Natural killer cell (primary cell): ENCODE measurements around the gene ICAM5. TPM values are rescaled to one million over a fixed set of nuclear protein-coding genes. Genes with fewer than 3 reads are reported as not detected.

ENCODE experiments used
- ATAC-seq, 3 donors: fragments of 150-1000 bp in 2 of 3; fragments of 200-7000 bp in 1 of 3; cut with Tn5 transposase; 1 replicate in 1 of 3; 2 replicates in 2 of 3; pipeline ENCODE4 v1.10.0; 2021; ENCODE audit warnings: mild to moderate bottlenecking in 2 of 3, moderate library complexity in 2 of 3
- DNase-seq, 2 donors: peaks; one replicate each; pipeline versions ENCODE4 v3.0.0 to v3.0.0-alpha.2; 2013 to 2021; ENCODE audit warnings: mixed read lengths in 1 of 2
- H3K27ac ChIP-seq: one replicate; pipeline ENCODE4 v1.5.1; 2013; ENCODE audit warnings: mild to moderate bottlenecking, low read length
- H3K27me3 ChIP-seq: one replicate; pipeline ENCODE4 v1.6.1; 2013; ENCODE audit warnings: low read length; ENCODE audit not compliant: control insufficient read depth, insufficient read depth
- H3K36me3 ChIP-seq: one replicate; pipeline ENCODE4 v1.6.1; 2013; ENCODE audit warnings: low read length; ENCODE audit not compliant: control insufficient read depth, insufficient read depth
- H3K4me1 ChIP-seq: one replicate; pipeline ENCODE4 v1.6.1; 2013; ENCODE audit warnings: low read length; ENCODE audit not compliant: control insufficient read depth, insufficient read depth
- H3K4me3 ChIP-seq: one replicate; pipeline ENCODE4 v1.5.1; 2013; ENCODE audit warnings: low read length
- H3K9me3 ChIP-seq: one replicate; pipeline ENCODE4 v1.6.1; 2013; ENCODE audit warnings: low read length; ENCODE audit not compliant: control insufficient read depth, insufficient read depth
- H3K27ac Mint-ChIP-seq, 2 donors: one replicate each; pipeline ENCODE4 v1.8.0; 2022; ENCODE audit warnings: mild to moderate bottlenecking in 2 of 2, mixed read lengths in 2 of 2, moderate library complexity in 1 of 2
- H3K27me3 Mint-ChIP-seq, 2 donors: one replicate each; pipeline ENCODE4 v1.8.0; 2022; ENCODE audit warnings: low read depth in 2 of 2, mixed read lengths in 2 of 2
- H3K36me3 Mint-ChIP-seq: one replicate; pipeline ENCODE4 v1.8.0; 2022; ENCODE audit warnings: mixed read lengths
- H3K4me1 Mint-ChIP-seq, 2 donors: one replicate each; pipeline ENCODE4 v1.8.0; 2022; ENCODE audit warnings: mixed read lengths in 2 of 2
- H3K4me3 Mint-ChIP-seq: one replicate; pipeline ENCODE4 v1.8.0; 2022; ENCODE audit warnings: mild to moderate bottlenecking, moderate library complexity, mixed read lengths
- H3K9me3 Mint-ChIP-seq, 2 donors: one replicate each; pipeline ENCODE4 v1.8.0; 2022; ENCODE audit warnings: mixed read lengths in 2 of 2
- CTCF ChIP-seq: fragments of 200-600 bp; IDR thresholded peaks from one replicate; pipeline ENCODE4 v1.8.0; 2022; ENCODE audit warnings: antibody characterized with exemption
- WGBS: methylation state at CpG from one replicate; pipeline ENCODE4 v1.1.7; 2013; ENCODE audit warnings: missing lambda C conversion rate; ENCODE audit not compliant: insufficient coverage; 5-methylcytosine and 5-hydroxymethylcytosine counted together
- intact Hi-C: fragments of 100-400 bp; cut with micrococcal nuclease; formaldehyde crosslinking; loops from one replicate; pipeline ENCODE4 v1.14.2; 2022
- total RNA-seq, 4 donors: library from RNA; stranded (reverse); fragments of 120-200 nt in 1 of 4; gene quantifications; one replicate each; pipeline versions ENCODE4 v1.2.3 to v1.2.4, GENCODE V29; 2013 to 2022

ICAM5 gene
- total RNA-seq, 3 donors from 2014 or later (not counting 1 experiment from before 2014, with no cell fraction given), result 1.1 to 1.6 (median 1.5) TPM

- DNase-seq, result peak; percentile 51 to 84
- Mint-ChIP-seq H3K9me3 (no peaks in the 10 kb centered on the region), H3K27ac (peak overlapping the region; percentile 94 to 96)
Observed at GRCh38 chr19:10271543-10272086, 18.1 kb upstream of the ICAM5 start.

GRCh38 chr19:10274589-10274988, 15.2 kb upstream of the ICAM5 start:
- Mint-ChIP-seq H3K27ac (peak overlapping the region; percentile 12 to 94), H3K27me3 (no peaks in the 10 kb centered on the region), H3K36me3 (no peaks in the 10 kb centered on the region), H3K4me1 (peaks cover 35 to 43% of the 10 kb centered on the region in 2 donors), H3K9me3 (no peaks in the 10 kb centered on the region), H3K4me3 (no peak overlapping the region)
- Histone ChIP-seq H3K4me3 (no peak overlapping the region), H3K9me3 (no peaks in the 10 kb centered on the region), H3K36me3 (peaks cover 23% of the 10 kb centered on the region), H3K27ac (no peak overlapping the region), H3K27me3 (no peaks in the 10 kb centered on the region), H3K4me1 (peaks cover 48% of the 10 kb centered on the region)
- ATAC-seq (no peak), DNase-seq (peak in 1 of 2 donors; percentile 3)
- WGBS, result 97% methylated on average over 10 of the region's 10 CpGs
- intact Hi-C loops, result loop anchor here (5.0 kb wide), 1 partner anchor 163 kb away; no protein-coding TSS in a partner anchor
- TF ChIP-seq CTCF, result no peak

More at GRCh38 chr19:10271543-10272086, 18.1 kb upstream of the ICAM5 start:
- Mint-ChIP-seq H3K27me3 (no peaks in the 10 kb centered on the region), H3K36me3 (no peaks in the 10 kb centered on the region), H3K4me3 (peak overlapping the region; percentile 90), H3K4me1 (peaks cover 28 to 42% of the 10 kb centered on the region in 2 donors)
- intact Hi-C loops, result loop anchor here (2.0 to 5.0 kb wide), 5 partner anchors 19 to 166 kb away; partner anchors contain the start of genes RAVER1 and TYK2
- Histone ChIP-seq H3K27ac (peak overlapping the region; percentile 97), H3K4me1 (peaks cover 40% of the 10 kb centered on the region), H3K4me3 (peak overlapping the region; percentile 83), H3K9me3 (no peaks in the 10 kb centered on the region), H3K36me3 (peaks cover 14% of the 10 kb centered on the region), H3K27me3 (no peaks in the 10 kb centered on the region)
- ATAC-seq, result peak; percentile 23 to 39 (median 26)
- WGBS, result 15% methylated on average over 11 of the region's 12 CpGs
- TF ChIP-seq CTCF, result no peak

- Histone ChIP-seq H3K4me1 (peaks cover 29% of the 10 kb centered on the region), H3K9me3 (no peaks in the 10 kb centered on the region), H3K27me3 (no peaks in the 10 kb centered on the region), H3K4me3 (no peak overlapping the region), H3K27ac (no peak overlapping the region), H3K36me3 (peaks cover 23% of the 10 kb centered on the region)
- 93% methylated on average over 9 of the region's 9 CpGs for WGBS
- H3K4me3 Mint-ChIP-seq, result no peak overlapping the region
- H3K27me3 Mint-ChIP-seq, result no peaks in the 10 kb centered on the region
- TF ChIP-seq CTCF, result no peak
- no peaks in the 10 kb centered on the region for H3K9me3 Mint-ChIP-seq
- H3K27ac Mint-ChIP-seq, result peak overlapping the region in 1 of 2 donors; percentile 41
- ATAC-seq, result no peak
- intact Hi-C loops, result no loop called here
- H3K36me3 Mint-ChIP-seq, result no peaks in the 10 kb centered on the region
- DNase-seq, result no peak
- H3K4me1 Mint-ChIP-seq, result peaks cover 24 to 27% of the 10 kb centered on the region in 2 donors
Observed at GRCh38 chr19:10277795-10278589, 11.8 kb upstream of the ICAM5 start.
